Left cardiac atrium (tissue), 4 donors: ENCODE measurements around the gene PLXNA2. TPM values are rescaled to one million over a fixed set of nuclear protein-coding genes. Genes with fewer than 3 reads are reported as not detected.

ENCODE experiments used
- ATAC-seq, 2 donors: fragments of 200-7000 bp; cut with Tn5 transposase; one replicate each; pipeline ENCODE4 v1.9.1; 2020; ENCODE audit warnings: mild to moderate bottlenecking in 2 of 2, moderate library complexity in 2 of 2
- DNase-seq: peaks from one replicate; pipeline ENCODE4 v3.0.0-alpha.2; 2020
- intact Hi-C, 2 donors: fragments of 100-400 bp; cut with DNase I; formaldehyde crosslinking; loops; one replicate each; pipeline versions ENCODE4 v1.14.1 to v1.15.1; 2022 to 2023
- long read RNA-seq: library from polyadenylated mRNA; unstranded; transcript quantifications from one replicate; pipeline ENCODE4 v2.0.0, GENCODE V29; 2021
- total RNA-seq, 2 donors: library from RNA; stranded (reverse); fragmentation: NEBNext Ultra II Directional; extraction: Animal tissue kit (Norgen Biotek cat#: 25700); gene quantifications; one replicate each; pipeline ENCODE4 v1.2.1, GENCODE V29; 2021
- donor health status: DM: no; HTN: yes; CAD: no.
- donor health status: DM: no; HTN: yes; CAD: no; lungs with severe emphysema.
- donor health status: DM: yes; HTN: yes; CAD: no.
- donor health status: Dilated cardiomyopathy.

Gene PLXNA2
- total RNA-seq = 10 to 100 TPM; 13.3 to 43.4 TPM
- long read RNA-seq, partial matches to known transcripts = 17 of 26 reads
- long read RNA-seq, other reads (novel, unspliced or antisense) = 8 of 26 reads

DNA sequence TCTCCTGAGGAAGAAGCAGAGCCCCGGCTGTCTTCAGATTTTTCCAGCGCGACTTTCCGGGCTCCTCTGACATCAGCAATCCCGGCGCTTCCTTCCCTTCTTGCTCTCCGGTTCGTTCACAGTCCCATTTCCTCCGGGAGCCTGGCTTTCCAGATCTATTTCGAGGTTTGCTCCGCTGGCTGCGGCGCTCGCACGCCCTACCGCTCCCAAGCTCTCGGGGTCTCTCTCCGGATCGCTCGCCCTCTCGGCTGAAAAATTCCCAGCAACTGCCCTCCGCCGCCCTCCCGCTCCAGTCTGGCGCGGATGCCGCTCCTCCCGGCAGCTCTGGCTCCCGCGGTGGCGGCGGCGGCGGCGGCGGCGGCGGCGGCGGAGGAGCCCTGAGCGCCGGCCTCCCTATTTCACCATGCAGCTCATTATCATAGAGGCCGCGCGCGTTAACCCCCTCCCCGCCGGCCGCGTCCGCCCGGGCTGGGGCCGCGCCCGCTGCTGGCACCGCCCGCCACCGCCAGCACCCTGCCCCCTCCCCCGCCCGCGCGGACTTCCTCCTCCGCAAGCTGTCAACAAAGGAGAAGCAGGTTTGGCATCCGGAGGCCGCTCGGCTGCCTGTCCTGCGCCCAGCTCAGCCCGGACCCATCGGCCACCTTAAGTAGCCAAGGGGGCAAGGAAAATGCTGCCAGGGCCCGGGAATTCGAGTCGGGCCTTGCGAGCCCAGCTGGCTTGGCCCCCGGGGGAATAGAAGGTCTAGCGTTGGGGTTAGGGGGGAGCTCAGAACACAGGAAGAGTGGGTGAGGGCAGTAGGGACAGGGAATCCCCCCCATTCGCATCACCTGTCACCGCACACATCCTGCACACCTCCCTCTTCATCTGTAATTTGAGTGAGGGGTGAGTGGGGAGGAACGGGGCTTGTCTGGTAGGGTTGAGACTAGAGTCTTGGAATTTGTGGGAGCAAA, at the start of gene PLXNA2:
Gene PLXNA2 (minus strand): TSS at position 418 of the 950 bp plus-strand sequence. CDS start 26,462 bp downstream, outside the sequence.
- intact Hi-C loops = loop anchor here (5.0 to 10.0 kb wide), 4 partner anchors 42 to 222 kb away; no protein-coding TSS in a partner anchor
- ATAC-seq (peak; percentile 88 to 92), DNase-seq (peak; percentile 87)

DNA sequence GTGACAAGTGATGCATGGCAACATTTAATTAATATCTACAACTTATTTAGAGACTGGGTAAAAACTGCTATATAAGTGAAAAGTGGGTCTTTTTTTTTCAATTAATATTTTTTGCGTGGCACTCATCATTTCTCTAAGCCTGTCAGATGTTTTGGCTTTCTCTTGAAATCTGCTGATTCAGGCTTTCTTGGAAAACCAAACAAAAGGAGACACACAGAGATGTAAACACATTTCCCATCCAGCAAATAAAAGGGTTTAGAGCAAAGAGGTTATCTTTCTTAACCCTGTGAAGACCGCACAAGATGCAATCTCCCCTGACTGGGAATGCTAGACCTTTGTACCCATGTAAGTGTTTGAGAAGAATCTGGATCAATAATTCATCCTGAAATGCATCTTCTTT, 48.7 kb upstream of the PLXNA2 start:
- ATAC-seq (no peak), DNase-seq (no peak)
- intact Hi-C loops = no loop called here

GRCh38 chr1:208291923-208292711, 47.9 kb upstream of the PLXNA2 start:
- intact Hi-C loops = no loop called here
- DNase-seq (no peak), ATAC-seq (no peak)

- intact Hi-C loops = no loop called here
- DNase-seq (no peak), ATAC-seq (no peak)
Measured at GRCh38 chr1:208291129-208291528, 46.9 kb upstream of the PLXNA2 start.

GRCh38 chr1:208289716-208290115, 45.5 kb upstream of the PLXNA2 start:
- DNase-seq (no peak), ATAC-seq (no peak)
- intact Hi-C loops = no loop called here

GRCh38 chr1:208288495-208288894, 44.3 kb upstream of the PLXNA2 start:
- no peak for ATAC-seq
- DNase-seq = no peak
- intact Hi-C loops = no loop called here

GRCh38 chr1:208280681-208281450, 36.7 kb upstream of the PLXNA2 start:
- DNase-seq (no peak), ATAC-seq (no peak)
- intact Hi-C loops = no loop called here

- intact Hi-C loops = no loop called here
- DNase-seq (no peak), ATAC-seq (no peak)
Measured at GRCh38 chr1:208279826-208280588, 35.8 kb upstream of the PLXNA2 start.

GRCh38 chr1:208278638-208279037, 34.5 kb upstream of the PLXNA2 start:
- no peak for DNase-seq
- no peak for ATAC-seq
- intact Hi-C loops = no loop called here

- intact Hi-C loops = no loop called here
- DNase-seq (no peak), ATAC-seq (no peak)
Measured at GRCh38 chr1:208276757-208277435, 32.7 kb upstream of the PLXNA2 start.

DNA sequence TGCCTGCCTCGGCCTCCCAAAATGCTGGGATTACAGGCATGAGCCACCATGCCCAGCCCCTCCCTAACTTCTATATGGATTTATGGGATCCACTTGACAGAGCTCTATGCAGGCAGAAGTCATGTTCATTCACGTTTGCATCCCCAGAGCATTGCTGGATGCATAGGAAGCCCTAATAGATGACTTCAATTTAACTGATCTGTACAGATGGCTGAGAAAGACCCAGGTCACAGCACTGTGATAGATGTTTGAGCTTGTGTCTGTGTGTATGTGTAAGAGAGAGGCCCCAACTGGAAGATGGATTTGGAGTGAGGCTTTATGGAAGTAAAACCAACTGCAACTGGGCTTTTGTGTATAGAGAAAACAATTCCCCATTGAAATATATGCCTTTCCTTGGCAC, 30.9 kb upstream of the PLXNA2 start:
- intact Hi-C loops = no loop called here
- ATAC-seq = no peak
- no peak for DNase-seq

DNA sequence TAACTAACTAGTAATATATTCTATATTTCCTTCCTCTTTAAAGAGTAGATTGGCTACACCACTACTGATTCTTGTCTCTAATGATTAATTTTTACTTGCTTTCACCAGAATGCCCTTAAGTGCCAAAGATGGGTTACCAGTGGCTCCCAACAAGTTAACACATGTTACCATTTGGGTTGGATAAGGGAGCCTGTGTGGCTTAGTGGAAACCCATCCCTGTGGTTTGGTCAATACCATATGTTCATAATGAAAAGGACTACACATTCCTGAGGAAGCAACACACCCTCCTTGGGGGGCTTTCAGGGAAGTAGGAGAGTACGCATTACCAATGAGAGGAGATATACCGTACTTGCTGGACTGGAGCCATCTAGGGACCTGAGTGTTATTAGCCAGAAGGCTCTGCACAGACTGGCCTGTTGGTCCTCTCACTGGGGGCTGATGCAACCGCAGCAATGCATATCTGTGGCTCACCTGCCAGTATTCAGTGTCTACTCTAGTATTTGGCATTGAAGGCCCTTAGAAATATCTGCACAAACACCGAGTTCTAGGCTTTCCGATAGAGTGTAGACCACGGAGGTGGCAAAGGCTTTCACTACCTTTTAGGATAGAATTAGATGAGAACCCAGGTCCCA, 29.3 kb upstream of the PLXNA2 start:
- ATAC-seq = no peak

GRCh38 chr1:208272713-208273112, 28.5 kb upstream of the PLXNA2 start:
- intact Hi-C loops = no loop called here
- ATAC-seq = no peak
- no peak for DNase-seq

More for the DNA sequence above, 29.3 kb upstream of the PLXNA2 start:
- no peak for DNase-seq
- intact Hi-C loops = no loop called here

GRCh38 chr1:208272311-208272710, 28.1 kb upstream of the PLXNA2 start:
- intact Hi-C loops = no loop called here
- DNase-seq (no peak), ATAC-seq (no peak)

DNA sequence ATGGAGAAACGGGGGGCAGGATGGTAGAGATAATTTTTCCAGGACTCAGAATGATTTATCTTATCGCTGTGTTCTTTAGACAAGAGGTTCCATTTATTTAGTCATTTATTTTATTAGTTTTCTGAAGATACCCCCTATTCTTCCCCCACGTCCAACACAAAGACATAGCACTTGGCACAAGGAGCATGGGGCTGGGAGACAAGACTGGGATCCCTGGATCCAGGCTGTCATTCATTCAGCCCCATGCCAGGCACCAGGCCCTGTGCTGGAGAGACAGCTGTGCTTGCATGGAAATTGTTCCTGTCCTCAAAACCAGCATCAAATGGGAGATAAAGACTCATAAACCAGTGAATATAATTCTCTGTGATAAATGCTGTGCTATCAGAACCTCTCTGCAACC, 27.1 kb upstream of the PLXNA2 start:
- DNase-seq (no peak), ATAC-seq (no peak)
- intact Hi-C loops = no loop called here

- ATAC-seq = no peak
- DNase-seq = no peak
- intact Hi-C loops = no loop called here
Measured at GRCh38 chr1:208270651-208271141, 26.5 kb upstream of the PLXNA2 start.

GRCh38 chr1:208269338-208269666, 25.1 kb upstream of the PLXNA2 start:
- intact Hi-C loops = no loop called here
- ATAC-seq (peak in 1 of 2 donors; percentile 36), DNase-seq (no peak)
